ENCODE results near the gene DOK5.

The DOK5 gene

DNA sequence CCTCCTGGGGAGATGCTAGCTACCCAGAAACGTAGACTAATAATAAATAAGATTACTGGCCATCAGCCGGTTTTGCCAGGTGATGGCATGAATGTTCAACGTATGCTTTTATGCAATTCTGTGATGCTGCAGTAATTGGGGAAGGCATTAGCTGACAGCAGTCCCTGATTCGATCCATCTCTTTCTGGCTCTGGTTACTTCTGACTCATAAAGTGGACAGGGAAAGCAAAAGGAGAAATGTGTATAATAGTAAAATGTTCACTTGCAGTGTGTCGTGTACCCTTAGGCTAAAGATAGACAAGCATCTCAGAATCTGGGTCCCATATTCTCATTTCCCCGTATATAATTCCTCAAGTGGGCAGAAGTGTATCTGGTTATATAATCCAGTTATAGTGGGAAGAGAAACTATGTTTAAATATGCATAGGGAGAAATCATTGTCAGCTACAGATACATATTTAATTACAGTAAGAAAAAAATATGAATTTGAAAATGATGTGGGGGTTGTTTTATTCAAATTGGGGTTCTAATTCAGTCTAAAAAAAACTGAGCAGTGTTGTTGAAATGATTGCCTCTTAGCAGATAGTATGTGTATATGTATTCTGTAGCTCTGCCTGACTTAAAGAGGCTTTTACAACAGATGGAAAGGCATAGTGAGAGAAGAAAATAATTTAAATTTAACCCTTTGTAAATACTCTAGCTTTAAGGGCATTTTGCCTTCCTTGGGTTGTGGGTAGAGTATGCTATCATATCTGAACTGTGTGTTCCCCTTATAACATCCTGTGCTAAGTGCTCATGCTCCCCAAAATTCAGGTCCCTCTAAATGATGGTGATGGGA, 40.6 kb downstream of the DOK5 start:
- no peak for DNase-seq (ENCODE audit: low read depth)

GRCh38 chr20:54517241-54517975, 42.0 kb downstream of the DOK5 start:
- no peak for DNase-seq (ENCODE audit: low read depth)

GRCh38 chr20:54524849-54525248, 49.5 kb downstream of the DOK5 start:
- DNase-seq (ENCODE audit: low read depth) = no peak

DNA sequence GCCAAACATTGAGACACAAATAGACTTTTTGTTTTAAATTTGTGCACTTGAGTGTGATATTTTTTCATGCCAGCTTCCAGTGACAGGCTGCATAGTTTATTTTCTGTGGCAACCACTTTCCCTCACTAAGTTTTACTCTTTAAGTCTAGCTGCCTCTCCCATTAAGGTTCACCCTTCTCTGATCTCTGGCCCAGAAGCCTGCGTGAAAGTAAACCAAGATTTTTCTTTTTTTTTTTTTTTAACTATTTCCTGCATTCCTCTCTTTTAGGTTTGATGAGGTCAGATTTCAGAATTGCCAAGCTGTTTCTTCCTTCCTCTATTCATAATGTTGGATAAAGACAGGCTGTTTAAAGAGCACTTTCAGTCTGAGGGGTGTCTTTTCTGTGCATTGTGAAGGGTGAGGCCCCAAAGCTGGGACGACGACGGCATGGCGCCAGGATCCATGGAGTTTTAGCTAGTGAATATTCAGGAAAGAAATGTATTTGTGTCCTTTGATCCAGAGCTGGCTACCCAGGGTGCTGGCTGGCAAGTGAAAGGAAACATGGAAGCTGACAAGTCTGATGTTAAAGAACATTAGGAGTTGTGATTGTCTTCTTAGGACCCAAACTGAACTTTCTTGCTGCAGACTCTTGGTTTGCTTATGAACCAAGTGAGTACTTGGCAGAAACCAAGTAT, 50.7 kb downstream of the DOK5 start:
- DNase-seq (ENCODE audit: low read depth) = no peak

DNA sequence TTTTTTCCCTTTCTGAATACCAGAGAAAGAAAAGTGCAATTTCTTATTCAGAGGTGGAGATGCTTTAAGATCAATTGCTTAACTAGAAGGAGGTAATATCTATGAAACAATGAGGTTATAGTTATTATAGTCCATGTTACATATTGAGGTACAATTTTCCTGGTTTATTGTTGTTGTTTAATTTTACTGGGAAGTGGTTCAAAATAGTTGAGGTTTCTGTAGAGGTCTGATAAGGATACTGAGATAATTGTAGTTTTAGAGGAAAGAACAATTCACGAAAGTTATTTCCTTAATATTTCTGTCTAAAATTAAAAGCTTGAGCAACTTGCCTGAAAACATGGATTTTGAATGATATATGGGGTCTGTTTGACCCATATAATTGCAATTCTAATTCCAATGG, 51.4 kb downstream of the DOK5 start:
- DNase-seq (ENCODE audit: low read depth) = no peak

GRCh38 chr20:54532573-54532972, 57.2 kb downstream of the DOK5 start:
- no peak for DNase-seq (ENCODE audit: low read depth)

DNA sequence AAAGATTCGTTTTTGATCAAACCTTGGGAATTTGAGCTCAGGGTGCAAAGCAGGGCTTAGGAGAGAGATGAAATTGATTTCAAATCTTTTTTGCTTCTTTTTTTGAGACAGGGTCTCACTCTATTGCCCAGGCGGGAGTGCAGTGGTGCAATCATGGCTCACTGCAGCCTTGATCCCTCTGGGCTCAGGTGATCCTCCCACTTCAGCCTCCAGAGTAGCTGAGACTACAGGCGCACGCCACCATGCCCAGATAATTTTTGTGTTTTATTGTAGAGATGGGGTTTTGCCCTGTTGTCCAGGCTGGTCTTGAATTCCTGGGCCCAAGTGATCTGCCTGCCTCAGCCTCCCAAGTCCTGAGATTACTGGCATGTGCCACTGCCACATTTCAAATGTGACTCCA, 58.7 kb downstream of the DOK5 start:
- no peak for DNase-seq (ENCODE audit: low read depth)

DNA sequence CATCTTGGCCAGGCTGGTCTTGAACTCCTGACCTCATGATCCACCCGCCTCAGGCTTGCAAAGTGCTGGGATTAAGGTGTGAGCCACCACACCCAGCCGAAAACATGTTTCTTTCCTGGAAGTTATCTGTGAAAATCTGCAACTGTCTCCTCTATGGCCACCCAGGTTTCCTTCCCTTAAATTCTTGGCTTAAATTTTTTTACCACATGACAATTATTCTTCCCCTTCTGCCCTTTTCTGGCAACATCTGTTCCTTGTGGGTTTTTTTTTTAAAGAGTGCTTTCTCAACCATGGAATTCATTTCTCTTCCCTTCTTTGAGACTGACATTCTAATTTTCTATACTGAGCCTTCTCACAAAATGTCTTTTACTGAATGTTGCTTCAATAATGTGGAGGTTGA, 59.6 kb downstream of the DOK5 start:
- no peak for DNase-seq (ENCODE audit: low read depth)

- DNase-seq (ENCODE audit: low read depth) = no peak
These were observed 60.4 kb downstream of the DOK5 start for GRCh38 chr20:54535746-54536145.

GRCh38 chr20:54539521-54540046, 64.2 kb downstream of the DOK5 start:
- no peak for DNase-seq (ENCODE audit: low read depth)

DNA sequence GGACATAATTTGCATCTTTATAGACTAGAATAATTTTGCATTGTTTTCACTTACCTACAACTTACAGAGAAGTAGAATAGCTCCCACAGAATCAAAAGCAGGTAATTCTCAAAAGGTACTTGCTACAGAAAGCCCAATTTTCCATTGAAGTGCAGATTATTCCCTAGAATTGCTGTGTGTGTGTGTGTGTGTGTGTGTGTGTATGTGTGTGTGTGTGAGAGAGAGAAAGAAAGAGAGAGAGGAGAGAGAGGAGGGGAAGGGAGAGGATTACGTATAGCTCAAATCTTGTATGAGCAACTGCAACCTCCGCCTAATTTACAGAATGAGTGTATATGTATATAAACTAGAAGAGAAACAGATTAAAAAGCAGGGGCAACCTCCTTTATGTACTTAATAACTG, 68.0 kb downstream of the DOK5 start:
- no peak for DNase-seq (ENCODE audit: low read depth)

DNA sequence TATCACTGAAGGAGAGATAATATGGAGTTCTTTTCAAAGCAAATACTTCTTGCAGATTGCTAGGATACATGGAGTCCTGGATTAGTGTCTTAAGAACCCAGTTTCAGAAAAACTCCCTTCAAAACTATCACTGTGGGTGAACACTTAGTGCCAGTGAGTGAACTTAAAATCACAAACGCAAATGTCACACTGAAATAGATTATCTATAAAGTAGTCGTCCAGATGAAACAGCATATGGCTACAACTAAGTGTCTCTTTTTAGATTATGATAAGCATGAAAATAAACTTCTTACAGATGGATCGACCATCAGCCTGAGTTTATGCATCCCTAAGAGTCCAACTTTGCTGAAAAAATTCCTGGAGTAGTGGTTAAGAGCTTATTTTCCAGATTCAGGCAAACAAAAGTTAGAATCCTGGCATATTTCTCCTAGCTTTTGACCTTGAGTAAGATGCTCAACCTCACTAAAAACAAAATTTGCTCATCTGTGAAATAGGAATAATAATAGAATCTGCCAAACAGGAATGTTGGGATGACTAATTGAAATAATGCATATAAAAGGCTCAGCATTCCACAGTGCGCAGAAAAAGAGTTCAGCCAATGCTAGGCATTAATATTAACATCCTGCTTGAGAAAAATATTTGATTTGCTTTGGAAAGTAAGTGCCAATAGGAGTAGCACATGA, 70.4 kb downstream of the DOK5 start:
- no peak for DNase-seq (ENCODE audit: low read depth)

DNA sequence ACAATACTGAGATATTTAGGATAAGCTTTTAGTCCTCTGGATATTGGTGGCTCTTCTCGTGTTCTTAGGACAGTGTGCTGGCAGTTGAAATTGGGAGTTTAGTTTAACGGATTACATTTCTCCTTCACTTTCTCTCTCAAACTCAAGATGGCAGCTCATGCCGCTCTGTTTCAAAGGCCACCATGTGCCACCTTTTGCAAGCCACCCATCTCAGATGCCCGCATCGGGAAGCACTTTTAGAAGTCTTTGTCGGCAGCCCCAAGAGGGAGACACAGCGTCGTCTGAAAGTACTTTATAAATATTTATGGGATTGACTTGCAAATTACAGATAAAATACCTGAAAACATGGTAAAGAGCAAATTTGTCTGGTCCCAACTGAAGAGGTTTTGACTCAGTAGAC, 73.5 kb downstream of the DOK5 start:
- DNase-seq (ENCODE audit: low read depth) = no peak

GRCh38 chr20:54549658-54550326, 74.4 kb downstream of the DOK5 start:
- no peak for DNase-seq (ENCODE audit: low read depth)

GRCh38 chr20:54550776-54551396, 75.5 kb downstream of the DOK5 start:
- DNase-seq (ENCODE audit: low read depth) = no peak

DNA sequence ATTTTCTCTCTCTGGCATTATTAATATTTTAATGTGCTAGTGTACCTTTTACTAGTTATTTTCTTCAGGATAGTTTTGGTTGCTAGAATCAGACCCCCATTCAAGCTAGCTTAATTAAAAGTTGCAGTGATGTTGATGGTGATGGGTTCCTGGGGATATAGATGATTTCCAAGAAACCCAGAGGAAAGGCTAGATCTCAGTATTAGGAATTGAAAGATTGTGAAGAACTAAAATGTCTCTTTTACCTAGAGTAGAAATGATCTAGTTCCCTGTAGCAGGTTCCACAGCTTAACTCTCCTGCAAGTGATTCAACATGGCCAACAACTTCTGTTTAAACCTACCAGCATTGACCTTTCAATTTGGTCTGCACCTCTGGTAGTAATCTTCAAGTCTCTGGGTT, 78.6 kb downstream of the DOK5 start:
- no peak for DNase-seq (ENCODE audit: low read depth)

DNA sequence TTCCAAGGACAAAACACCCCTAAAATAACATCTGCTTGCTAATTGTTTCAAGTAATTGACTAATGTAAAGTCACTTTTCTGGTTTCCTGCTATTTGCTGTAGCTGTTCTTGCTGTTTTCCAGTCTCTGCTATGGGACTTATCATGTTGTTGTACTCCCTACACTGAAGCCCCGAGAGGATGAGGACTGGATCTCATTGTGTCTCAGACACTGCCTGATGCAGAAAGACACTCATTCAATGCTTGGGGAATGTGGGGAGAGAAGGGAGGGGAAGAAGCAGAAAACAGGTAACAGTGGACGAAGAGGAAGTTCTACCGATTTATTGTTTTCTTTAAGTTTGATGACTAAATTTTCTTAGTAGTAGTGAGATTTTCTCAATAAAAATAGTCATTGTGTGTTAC, 79.8 kb downstream of the DOK5 start:
- no peak for DNase-seq (ENCODE audit: low read depth)

DNA sequence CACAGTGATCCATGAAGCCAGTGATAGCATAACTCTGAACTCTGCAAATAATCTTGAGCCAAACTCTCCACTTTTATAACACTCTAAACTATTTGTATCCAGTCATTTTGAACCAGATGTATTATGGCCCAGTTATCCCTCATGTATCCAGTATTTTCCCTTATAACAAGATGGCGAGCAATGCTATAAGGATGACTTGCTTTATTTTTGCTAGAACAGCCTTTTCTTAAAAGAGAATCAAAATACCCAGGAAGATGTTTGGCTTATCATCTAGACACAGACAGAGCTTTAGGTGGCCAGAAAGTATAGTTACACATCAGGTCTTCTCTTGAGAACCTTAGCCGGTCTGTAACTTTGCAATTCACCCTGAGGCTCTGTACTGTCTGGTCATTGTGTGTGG, 81.0 kb downstream of the DOK5 start:
- DNase-seq (ENCODE audit: low read depth) = no peak

- no peak for DNase-seq (ENCODE audit: low read depth)
These were observed 82.6 kb downstream of the DOK5 start for GRCh38 chr20:54557806-54558590.

GRCh38 chr20:54559890-54560289, 84.5 kb downstream of the DOK5 start:
- DNase-seq (ENCODE audit: low read depth) = no peak

Measured in stimulated activated CD8-positive, alpha-beta memory T cell treated with anti-CD3 and anti-CD28 coated beads, Interleukin-15, amount 100 ng/mL, for 24 hours (primary cell).